Stimulated activated naive B cell treated with anti-CD40 and anti-IgM and Interleukin-4, amounts not matched to agents 10 μg/mL and 1 μg/mL and 100 μg/mL, for 72 hours (primary cell): ENCODE data around the gene PHKB.
A peak's percentile ranks its signal among the peaks of the same experiment; 100 is the strongest.
"Not testable (repeated sequence)": the region's sequence is repeated elsewhere in the genome, so short reads cannot be mapped to it uniquely, and the experiment has no call there.

Experiments
- ATAC-seq, 2 donors: fragments of 150-1000 bp; cut with Tn5 transposase; replicated peaks; 2 replicates each; pipeline ENCODE4 v1.10.0; 2021; ENCODE audit warnings: moderate library complexity in 1 of 2
- DNase-seq: peaks from one replicate; pipeline ENCODE4 v3.0.0; 2021
- H3K27ac Mint-ChIP-seq: one replicate; pipeline ENCODE4 v1.8.0; 2022; ENCODE audit warnings: mild to moderate bottlenecking, mixed read lengths
- H3K27me3 Mint-ChIP-seq, 2 donors: one replicate each; pipeline ENCODE4 v1.8.0; 2022; ENCODE audit warnings: mixed read lengths in 2 of 2
- H3K36me3 Mint-ChIP-seq, 2 donors: one replicate each; pipeline ENCODE4 v1.8.0; 2022; ENCODE audit warnings: mixed read lengths in 2 of 2, mild to moderate bottlenecking in 1 of 2
- H3K4me1 Mint-ChIP-seq, 2 donors: one replicate each; pipeline ENCODE4 v1.8.0; 2022; ENCODE audit warnings: mixed read lengths in 2 of 2, mild to moderate bottlenecking in 1 of 2
- H3K4me3 Mint-ChIP-seq, 2 donors: one replicate each; pipeline ENCODE4 v1.8.0; 2022; ENCODE audit warnings: mild to moderate bottlenecking in 2 of 2, mixed read lengths in 2 of 2, moderate library complexity in 1 of 2
- H3K9me3 Mint-ChIP-seq, 2 donors: one replicate each; pipeline ENCODE4 v1.8.0; 2022; ENCODE audit warnings: mixed read lengths in 2 of 2, mild to moderate bottlenecking in 1 of 2

Gene PHKB

GRCh38 chr16:47644661-47645060 lies 183.5 kb downstream of the PHKB start:
- DNase-seq = no peak

GRCh38 chr16:47646914-47647313 lies 185.8 kb downstream of the PHKB start:
- Mint-ChIP-seq H3K4me3 (no peak overlapping the region), H3K4me1 (no peaks in the 10 kb centered on the region), H3K9me3 (peaks cover 0 to 2% of the 10 kb centered on the region in 2 donors), H3K27ac (no peak overlapping the region), H3K27me3 (no peaks in the 10 kb centered on the region), H3K36me3 (peaks cover 43 to 50% of the 10 kb centered on the region in 2 donors)
- DNase-seq = no peak
- ATAC-seq = no peak

More at GRCh38 chr16:47644661-47645060, 183.5 kb downstream of the PHKB start:
- H3K27me3 Mint-ChIP-seq = no peaks in the 10 kb centered on the region
- no peaks in the 10 kb centered on the region for H3K4me1 Mint-ChIP-seq
- ATAC-seq = no peak
- peaks cover 31 to 44% of the 10 kb centered on the region in 2 donors for H3K36me3 Mint-ChIP-seq
- H3K27ac Mint-ChIP-seq = no peak overlapping the region
- peaks cover 0 to 2% of the 10 kb centered on the region in 2 donors for H3K9me3 Mint-ChIP-seq
- no peak overlapping the region for H3K4me3 Mint-ChIP-seq

GRCh38 chr16:47657032-47657431 lies 195.9 kb downstream of the PHKB start:
- peaks cover 2 to 4% of the 10 kb centered on the region in 2 donors for H3K9me3 Mint-ChIP-seq
- no peaks in the 10 kb centered on the region for H3K27me3 Mint-ChIP-seq
- H3K4me1 Mint-ChIP-seq = no peaks in the 10 kb centered on the region
- no peak overlapping the region for H3K27ac Mint-ChIP-seq
- DNase-seq = no peak
- no peak for ATAC-seq
- peaks cover 43 to 56% of the 10 kb centered on the region in 2 donors for H3K36me3 Mint-ChIP-seq
- H3K4me3 Mint-ChIP-seq = no peak overlapping the region

GRCh38 chr16:47657977-47658376 lies 196.8 kb downstream of the PHKB start:
- DNase-seq (no peak), ATAC-seq (no peak)
- H3K9me3 Mint-ChIP-seq = peaks cover 2 to 4% of the 10 kb centered on the region in 2 donors
- H3K4me1 Mint-ChIP-seq = no peaks in the 10 kb centered on the region
- H3K36me3 Mint-ChIP-seq = peaks cover 35 to 47% of the 10 kb centered on the region in 2 donors
- H3K27ac Mint-ChIP-seq = no peak overlapping the region
- H3K27me3 Mint-ChIP-seq = no peaks in the 10 kb centered on the region
- no peak overlapping the region for H3K4me3 Mint-ChIP-seq

GRCh38 chr16:47660540-47660939 lies 199.4 kb downstream of the PHKB start:
- Mint-ChIP-seq H3K27me3 (no peaks in the 10 kb centered on the region), H3K27ac (no peak overlapping the region), H3K4me3 (no peak overlapping the region), H3K9me3 (peaks cover 2 to 4% of the 10 kb centered on the region in 2 donors), H3K4me1 (peaks cover 0 to 2% of the 10 kb centered on the region in 2 donors), H3K36me3 (peaks cover 26 to 37% of the 10 kb centered on the region in 2 donors)
- DNase-seq (no peak), ATAC-seq (no peak)

- no peaks in the 10 kb centered on the region for H3K27me3 Mint-ChIP-seq
- DNase-seq (no peak), ATAC-seq (no peak)
- H3K4me3 Mint-ChIP-seq = no peak overlapping the region
- H3K9me3 Mint-ChIP-seq = no peaks in the 10 kb centered on the region
- peaks cover 17 to 38% of the 10 kb centered on the region in 2 donors for H3K36me3 Mint-ChIP-seq
- H3K27ac Mint-ChIP-seq = no peak overlapping the region
- peaks cover 0 to 3% of the 10 kb centered on the region in 2 donors for H3K4me1 Mint-ChIP-seq
These were observed 203.7 kb downstream of the PHKB start for GRCh38 chr16:47664653-47665325.

- no peak for DNase-seq
- Mint-ChIP-seq H3K4me1 (peaks cover 0 to 3% of the 10 kb centered on the region in 2 donors), H3K36me3 (peaks cover 22 to 41% of the 10 kb centered on the region in 2 donors), H3K9me3 (no peaks in the 10 kb centered on the region), H3K27ac (peak overlapping the region; percentile 81), H3K27me3 (no peaks in the 10 kb centered on the region), H3K4me3 (no peak overlapping the region)
- no peak for ATAC-seq
These were observed 205.3 kb downstream of the PHKB start for GRCh38 chr16:47666434-47666833.

- no peaks in the 10 kb centered on the region for H3K27me3 Mint-ChIP-seq
- peaks cover 28 to 37% of the 10 kb centered on the region in 2 donors for H3K36me3 Mint-ChIP-seq
- no peaks in the 10 kb centered on the region for H3K9me3 Mint-ChIP-seq
- no peak overlapping the region for H3K27ac Mint-ChIP-seq
- peaks cover 0 to 3% of the 10 kb centered on the region in 2 donors for H3K4me1 Mint-ChIP-seq
- DNase-seq (no peak), ATAC-seq (no peak)
- no peak overlapping the region for H3K4me3 Mint-ChIP-seq
These were observed 206.8 kb downstream of the PHKB start for GRCh38 chr16:47667956-47668355.

GRCh38 chr16:47672475-47672874 lies 211.3 kb downstream of the PHKB start:
- H3K27ac Mint-ChIP-seq = no peak overlapping the region
- no peak overlapping the region for H3K4me3 Mint-ChIP-seq
- peaks cover 44 to 56% of the 10 kb centered on the region in 2 donors for H3K36me3 Mint-ChIP-seq
- peaks cover 0 to 5% of the 10 kb centered on the region in 2 donors for H3K9me3 Mint-ChIP-seq
- no peaks in the 10 kb centered on the region for H3K4me1 Mint-ChIP-seq
- no peak for DNase-seq
- no peaks in the 10 kb centered on the region for H3K27me3 Mint-ChIP-seq
- no peak for ATAC-seq

- ATAC-seq (no peak), DNase-seq (no peak)
- H3K27me3 Mint-ChIP-seq = no peaks in the 10 kb centered on the region
- peaks cover 5 to 10% of the 10 kb centered on the region in 2 donors for H3K9me3 Mint-ChIP-seq
- no peaks in the 10 kb centered on the region for H3K4me1 Mint-ChIP-seq
- H3K27ac Mint-ChIP-seq = no peak overlapping the region
- peaks cover 54 to 67% of the 10 kb centered on the region in 2 donors for H3K36me3 Mint-ChIP-seq
- no peak overlapping the region for H3K4me3 Mint-ChIP-seq
These were observed 215.6 kb downstream of the PHKB start for GRCh38 chr16:47676635-47677177.

- Mint-ChIP-seq H3K36me3 (peaks cover 56 to 67% of the 10 kb centered on the region in 2 donors), H3K9me3 (peaks cover 9 to 10% of the 10 kb centered on the region in 2 donors)
- ATAC-seq, H3K27ac Mint-ChIP-seq, H3K4me3 Mint-ChIP-seq, H3K4me1 Mint-ChIP-seq, DNase-seq, H3K27me3 Mint-ChIP-seq: not testable (repeated sequence)
These were observed 220.4 kb downstream of the PHKB start for GRCh38 chr16:47681571-47681970.

- no peak for DNase-seq
- H3K27me3 Mint-ChIP-seq = no peaks in the 10 kb centered on the region
- no peak for ATAC-seq
- no peak overlapping the region for H3K4me3 Mint-ChIP-seq
- peaks cover 44 to 52% of the 10 kb centered on the region in 2 donors for H3K36me3 Mint-ChIP-seq
- H3K9me3 Mint-ChIP-seq = no peaks in the 10 kb centered on the region
- H3K27ac Mint-ChIP-seq = no peak overlapping the region
- H3K4me1 Mint-ChIP-seq = no peaks in the 10 kb centered on the region
These were observed 226.6 kb downstream of the PHKB start for GRCh38 chr16:47687694-47688093.

GRCh38 chr16:47693226-47693625 lies 232.1 kb downstream of the PHKB start:
- H3K9me3 Mint-ChIP-seq = no peaks in the 10 kb centered on the region
- no peaks in the 10 kb centered on the region for H3K27me3 Mint-ChIP-seq
- H3K36me3 Mint-ChIP-seq = peaks cover 54 to 66% of the 10 kb centered on the region in 2 donors
- ATAC-seq (no peak), DNase-seq (no peak)
- H3K27ac Mint-ChIP-seq = no peak overlapping the region
- peaks cover 0 to 5% of the 10 kb centered on the region in 2 donors for H3K4me1 Mint-ChIP-seq
- no peak overlapping the region for H3K4me3 Mint-ChIP-seq

- Mint-ChIP-seq H3K27ac (peak overlapping the region; percentile 31), H3K36me3 (peaks cover 55 to 71% of the 10 kb centered on the region in 2 donors), H3K4me3 (no peak overlapping the region), H3K27me3 (no peaks in the 10 kb centered on the region), H3K4me1 (peaks cover 0 to 5% of the 10 kb centered on the region in 2 donors), H3K9me3 (no peaks in the 10 kb centered on the region)
- peak in 1 of 2 donors; percentile 51 for ATAC-seq
- DNase-seq = no peak
These were observed 233.4 kb downstream of the PHKB start for GRCh38 chr16:47694543-47694942.

- DNase-seq (no peak), ATAC-seq (no peak)
- Mint-ChIP-seq H3K36me3 (peaks cover 55 to 64% of the 10 kb centered on the region in 2 donors), H3K9me3 (peaks cover under 1 to 2% of the 10 kb centered on the region in 2 donors), H3K27me3 (no peaks in the 10 kb centered on the region), H3K4me1 (peaks cover 0 to 5% of the 10 kb centered on the region in 2 donors), H3K27ac (no peak overlapping the region), H3K4me3 (no peak overlapping the region)
These were observed 234.6 kb downstream of the PHKB start for GRCh38 chr16:47695756-47696155.
